Erythroblast (primary cell): ENCODE results near the gene HDAC4.

ENCODE experiments used
- DNase-seq, 2 experiments: peaks; one replicate each; lab custom pipeline; 2025; lab: John Stamatoyannopoulos, UW
- GATA1 ChIP-seq: IDR thresholded peaks from 2 replicates; pipeline ENCODE4 v1.6.1; 2011; ENCODE audit warnings: low read depth, mild to moderate bottlenecking, control low read depth, low read length, moderate library complexity
- POLR2A ChIP-seq: IDR thresholded peaks from 2 replicates; pipeline ENCODE4 v1.6.1; 2011; ENCODE audit warnings: mild to moderate bottlenecking, low read length

Gene HDAC4

GRCh38 chr2:239202836-239203235, 198.0 kb downstream of the HDAC4 start:
- TF ChIP-seq GATA1 (no peak), POLR2A (no peak)
- no peak for DNase-seq

GRCh38 chr2:239202343-239202742, 198.5 kb downstream of the HDAC4 start:
- no peak for DNase-seq
- TF ChIP-seq GATA1 = no peak
- TF ChIP-seq POLR2A = no peak

- DNase-seq = no peak
- TF ChIP-seq POLR2A (no peak), GATA1 (no peak)
These were observed 198.9 kb downstream of the HDAC4 start for GRCh38 chr2:239201884-239202283.

GRCh38 chr2:239201531-239201876, 199.3 kb downstream of the HDAC4 start:
- DNase-seq = no peak
- no peak for TF ChIP-seq GATA1
- TF ChIP-seq POLR2A = no peak

DNA sequence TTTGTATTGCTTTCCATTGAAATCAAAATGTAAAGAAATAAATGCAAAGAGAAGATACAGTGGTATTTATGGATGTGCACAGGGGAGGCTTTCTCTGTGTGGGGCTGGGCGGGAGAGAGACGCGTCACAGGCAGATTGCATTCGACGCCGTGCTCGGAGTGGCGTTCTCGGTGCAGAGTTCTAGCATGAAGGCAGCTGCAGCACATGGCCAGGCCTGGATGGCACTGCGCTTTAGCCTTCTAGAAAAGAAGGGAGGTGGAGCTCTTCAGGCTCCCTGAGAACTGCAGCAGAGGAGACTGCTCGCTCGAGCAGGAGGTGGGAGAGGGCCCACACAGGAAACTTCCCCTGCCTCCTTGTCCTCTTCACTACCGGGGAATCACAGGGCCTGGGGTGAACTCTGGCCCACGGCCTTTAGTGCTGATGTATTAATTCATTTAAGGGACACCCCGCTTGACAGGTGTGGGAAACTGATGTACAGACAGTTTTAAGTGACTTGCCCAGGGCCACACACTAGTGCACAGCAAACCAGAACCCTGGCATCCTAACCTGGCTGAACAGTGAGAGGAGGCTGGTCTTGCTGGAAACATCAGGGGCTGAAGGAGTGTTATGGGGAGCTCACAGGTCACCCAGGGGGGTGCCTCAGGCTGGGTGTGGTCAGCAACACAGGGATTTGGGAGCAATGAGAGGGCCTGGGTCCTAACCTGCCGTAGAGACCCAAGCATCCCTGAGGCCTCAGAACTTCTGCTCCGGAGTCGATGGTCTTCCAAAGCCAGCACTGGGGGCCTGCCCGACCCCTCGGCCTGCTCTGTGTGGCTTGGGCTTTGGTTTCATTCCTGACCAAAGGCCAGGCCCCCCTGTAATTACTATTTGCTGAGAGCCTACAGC, 199.9 kb downstream of the HDAC4 start:
- no peak for DNase-seq
- TF ChIP-seq POLR2A = no peak
- no peak for TF ChIP-seq GATA1

DNA sequence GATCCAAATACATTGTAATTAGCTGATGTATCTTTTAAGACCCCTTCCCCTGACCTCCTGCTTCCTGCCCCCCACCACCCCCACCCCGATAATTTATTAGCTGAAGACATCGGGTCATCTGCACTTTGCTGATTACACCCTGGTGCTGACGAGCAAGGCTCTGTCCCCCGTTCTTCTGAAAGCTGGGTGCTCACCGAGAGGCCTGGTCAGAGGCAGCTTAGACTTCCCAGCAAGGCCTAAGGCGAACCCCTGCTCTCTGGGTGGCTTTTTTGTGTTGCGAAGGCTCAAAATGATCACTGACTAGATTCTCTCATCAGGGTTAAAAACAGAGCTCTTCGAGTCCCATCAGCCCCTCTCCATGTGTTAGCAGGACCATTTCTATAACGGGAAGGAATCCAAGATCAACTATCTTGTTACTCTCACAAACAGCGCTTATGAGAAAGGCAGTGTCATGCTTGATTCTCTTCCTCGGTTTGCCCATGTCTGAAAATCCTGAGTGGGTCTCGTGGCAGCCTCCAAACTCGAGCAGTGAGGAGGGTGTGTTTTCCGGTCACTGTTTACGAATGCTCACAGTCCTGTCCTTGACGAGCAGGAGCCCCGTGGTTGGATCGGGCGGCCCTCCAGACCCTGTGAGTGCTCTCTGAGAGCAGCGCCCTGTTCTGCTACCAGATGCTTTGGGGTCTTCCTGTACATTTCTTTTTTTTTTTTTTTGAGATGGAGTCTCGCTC, 201.6 kb downstream of the HDAC4 start:
- TF ChIP-seq POLR2A = no peak
- TF ChIP-seq GATA1 = no peak
- no peak for DNase-seq

GRCh38 chr2:239198221-239198620, 202.6 kb downstream of the HDAC4 start:
- TF ChIP-seq GATA1 = no peak
- TF ChIP-seq POLR2A = no peak
- DNase-seq = no peak

- DNase-seq = no peak
- TF ChIP-seq POLR2A (no peak), GATA1 (no peak)
These were observed 203.7 kb downstream of the HDAC4 start for GRCh38 chr2:239197146-239197545.

DNA sequence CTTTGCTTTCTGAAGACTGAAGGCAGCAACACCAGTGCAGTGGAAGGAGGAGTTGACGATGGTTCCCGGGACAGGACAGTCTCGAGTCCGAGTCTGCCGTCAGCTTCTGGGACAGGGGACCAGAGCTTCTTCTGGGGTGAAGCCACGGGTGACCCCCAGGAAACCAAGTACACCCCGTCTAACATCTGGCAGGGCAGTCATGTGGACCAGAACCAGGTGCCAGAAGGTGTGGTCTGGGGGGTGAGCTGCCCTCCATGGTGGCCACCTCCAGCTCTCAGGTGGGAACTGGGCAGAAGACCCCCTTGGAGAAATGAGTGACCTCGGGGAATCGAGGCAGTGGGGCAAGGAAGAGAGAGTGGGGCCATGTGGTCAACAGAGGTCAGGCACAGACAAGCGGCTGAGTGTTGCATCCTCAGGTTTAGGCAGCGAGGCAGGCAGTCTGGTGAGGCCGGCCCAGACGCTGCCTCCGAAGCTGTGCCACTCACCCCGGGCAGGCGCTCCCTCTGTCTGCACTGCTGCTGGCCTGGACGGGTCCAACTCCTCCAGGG, 204.3 kb downstream of the HDAC4 start:
- no peak for TF ChIP-seq POLR2A
- TF ChIP-seq GATA1 = no peak
- no peak for DNase-seq

GRCh38 chr2:239195992-239196391, 204.8 kb downstream of the HDAC4 start:
- TF ChIP-seq POLR2A = no peak
- no peak for TF ChIP-seq GATA1
- no peak for DNase-seq

GRCh38 chr2:239195318-239195871, 205.4 kb downstream of the HDAC4 start:
- no peak for TF ChIP-seq POLR2A
- DNase-seq = no peak

DNA sequence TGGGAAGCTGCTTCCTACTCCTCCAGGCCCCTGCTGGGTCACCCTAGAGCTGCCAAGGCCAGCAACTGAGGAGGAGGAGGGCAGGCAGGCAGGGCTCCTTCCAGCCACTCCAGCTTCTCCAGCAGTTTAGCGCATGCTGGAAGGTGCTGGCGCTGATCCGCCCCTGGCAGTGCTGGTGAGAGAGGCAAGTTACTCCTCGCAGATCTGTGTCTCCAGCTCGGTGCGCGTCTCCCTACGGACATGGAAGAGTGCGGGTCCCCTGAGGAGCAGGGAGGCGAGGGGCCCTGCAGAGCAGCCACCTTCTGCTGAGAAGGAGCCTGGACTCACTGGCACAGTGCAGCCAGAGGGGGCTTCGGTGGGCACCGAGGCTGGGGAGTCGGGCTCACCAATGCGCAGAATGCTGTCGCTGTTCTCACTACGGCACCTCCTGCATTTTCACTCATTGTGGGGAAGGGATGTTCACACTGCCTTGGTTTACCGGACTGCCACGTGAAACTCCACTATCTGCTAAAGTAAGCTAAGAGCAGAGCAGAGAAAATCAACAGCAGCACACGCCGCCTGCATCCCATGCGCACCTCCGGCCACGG, 206.0 kb downstream of the HDAC4 start:
- DNase-seq = no peak
- TF ChIP-seq GATA1 (no peak), POLR2A (no peak)

- no peak for DNase-seq
- TF ChIP-seq GATA1 = no peak
- no peak for TF ChIP-seq POLR2A
These were observed 206.7 kb downstream of the HDAC4 start for GRCh38 chr2:239193925-239194677.
